ENCODE measurements around the gene UBE4A.

GRCh38 chr11:118375978-118376377, 16.6 kb downstream of the UBE4A start:
- TF ChIP-seq CTCF (IDR thresholded peaks at IDR 0.05) = no peak
- TF ChIP-seq ZFX (IDR thresholded peaks at IDR 0.05; ENCODE audit: borderline replicate concordance) = no peak
